HEK293 (cell line): ENCODE data around the gene HOXA3.

Experiments
- CTCF ChIA-PET: fragments of 350-600 bp; formaldehyde crosslinking; extraction: SDS; loops from one replicate; lab custom pipeline; 2021; ENCODE audit warnings: antibody characterized with exemption; lab: Yijun Ruan, JAX
- POLR2A ChIA-PET: fragments of 300-600 bp; formaldehyde crosslinking; extraction: SDS; loops from one replicate; lab custom pipeline; 2020; ENCODE audit warnings: antibody characterized with exemption, inconsistent platforms; lab: Yijun Ruan, JAX
- H3K27ac ChIP-seq: fragments of 200-500 bp; sonication (Bioruptor generic); 2 replicates; pipeline ENCODE4 v1.5.1; 2014; ENCODE audit warnings: low read depth, low read length, control low read depth, inconsistent platforms; ENCODE audit errors: extremely low read depth
- H3K36me3 ChIP-seq, 2 experiments: fragments of 200-500 bp in 1 of 2; sonication (Bioruptor generic) in 1 of 2; 1 replicate in 1 of 2; 2 replicates in 1 of 2; pipeline ENCODE4 v1.5.1; 2014 to 2017; ENCODE audit warnings: inconsistent platforms in 2 of 2, low read length in 2 of 2; ENCODE audit not compliant: control insufficient read depth in 2 of 2, insufficient read depth in 1 of 2
- H3K4me1 ChIP-seq: fragments of 200-500 bp; sonication (Bioruptor generic); 2 replicates; pipeline ENCODE4 v1.5.1; 2014; ENCODE audit warnings: mild to moderate bottlenecking, low read length, inconsistent platforms; ENCODE audit not compliant: control insufficient read depth, insufficient read depth
- H3K4me3 ChIP-seq: 2 replicates; pipeline ENCODE4 v1.5.1; 2011; ENCODE audit warnings: low read depth, mild to moderate bottlenecking, control low read depth, low read length, moderate library complexity
- H3K9me3 ChIP-seq: fragments of 200-500 bp; sonication (Bioruptor generic); 2 replicates; pipeline ENCODE4 v1.5.1; 2014; ENCODE audit warnings: low read depth, low read length, inconsistent platforms; ENCODE audit not compliant: control insufficient read depth, insufficient read depth
- GLIS1 ChIP-seq: fragments of 450-650 bp; formaldehyde crosslinking; IDR thresholded peaks from 2 replicates; pipeline ENCODE4 v1.5.1; 2016; ENCODE audit warnings: missing biosample characterization, missing genetic modification characterization
- IKZF3 ChIP-seq: fragments of 450-650 bp; IDR thresholded peaks from 2 replicates; pipeline ENCODE4 v1.5.0; 2018; ENCODE audit warnings: missing biosample characterization, mild to moderate bottlenecking, missing genetic modification characterization, moderate library complexity
- KLF1 ChIP-seq: fragments of 450-650 bp; formaldehyde crosslinking; IDR thresholded peaks from 2 replicates; pipeline ENCODE4 v1.5.1; 2016; ENCODE audit warnings: missing biosample characterization, missing genetic modification characterization
- SALL2 ChIP-seq: fragments of 450-650 bp; formaldehyde crosslinking; IDR thresholded peaks from 2 replicates; pipeline ENCODE4 v1.5.0; 2017; ENCODE audit warnings: missing biosample characterization, mild to moderate bottlenecking, missing genetic modification characterization, borderline replicate concordance
- ZEB2 ChIP-seq: fragments of 450-650 bp; formaldehyde crosslinking; IDR thresholded peaks from 2 replicates; pipeline ENCODE4 v1.5.1; 2016; ENCODE audit warnings: missing biosample characterization, missing genetic modification characterization
- ZFP37 ChIP-seq: fragments of 450-650 bp; formaldehyde crosslinking; IDR thresholded peaks from 2 replicates; pipeline ENCODE4 v1.5.1; 2016; ENCODE audit warnings: missing biosample characterization, missing genetic modification characterization
- ZNF140 ChIP-seq: fragments of 450-650 bp; formaldehyde crosslinking; IDR thresholded peaks from 2 replicates; pipeline ENCODE4 v1.5.1; 2016; ENCODE audit warnings: missing biosample characterization, missing genetic modification characterization
- ZNF155 ChIP-seq: fragments of 450-650 bp; formaldehyde crosslinking; IDR thresholded peaks from 2 replicates; pipeline ENCODE4 v1.5.1; 2016; ENCODE audit warnings: missing biosample characterization, missing genetic modification characterization
- ZNF174 ChIP-seq: fragments of 450-650 bp; formaldehyde crosslinking; IDR thresholded peaks from 2 replicates; pipeline ENCODE4 v1.5.0; 2017; ENCODE audit warnings: missing biosample characterization, mild to moderate bottlenecking, missing genetic modification characterization
- ZNF175 ChIP-seq: fragments of 450-650 bp; formaldehyde crosslinking; IDR thresholded peaks from 2 replicates; pipeline ENCODE4 v1.5.1; 2016; ENCODE audit warnings: missing biosample characterization, missing genetic modification characterization
- ZNF184 ChIP-seq: fragments of 450-650 bp; IDR thresholded peaks from 2 replicates; pipeline ENCODE4 v1.5.1; 2018; ENCODE audit warnings: missing biosample characterization, mild to moderate bottlenecking, missing genetic modification characterization
- ZNF221 ChIP-seq: fragments of 450-650 bp; formaldehyde crosslinking; IDR thresholded peaks from 2 replicates; pipeline ENCODE4 v1.5.1; 2017; ENCODE audit warnings: missing biosample characterization, missing genetic modification characterization, borderline replicate concordance
- ZNF433 ChIP-seq: fragments of 450-650 bp; formaldehyde crosslinking; IDR thresholded peaks from 2 replicates; pipeline ENCODE4 v1.5.1; 2016; ENCODE audit warnings: missing biosample characterization, missing genetic modification characterization, low read depth
- ZNF560 ChIP-seq: fragments of 450-650 bp; formaldehyde crosslinking; IDR thresholded peaks from 2 replicates; pipeline ENCODE4 v1.5.1; 2017; ENCODE audit warnings: missing biosample characterization, missing genetic modification characterization, borderline replicate concordance
- ZNF621 ChIP-seq: fragments of 450-650 bp; formaldehyde crosslinking; IDR thresholded peaks from 2 replicates; pipeline ENCODE4 v1.5.1; 2017; ENCODE audit warnings: missing biosample characterization, missing genetic modification characterization
- ZNF623 ChIP-seq: fragments of 450-650 bp; formaldehyde crosslinking; IDR thresholded peaks from 2 replicates; pipeline ENCODE4 v1.5.1; 2016; ENCODE audit warnings: missing biosample characterization, missing genetic modification characterization
- ZNF626 ChIP-seq: fragments of 450-650 bp; sonication (Bioruptor Pico); formaldehyde crosslinking; IDR thresholded peaks from 2 replicates; pipeline ENCODE4 v1.5.1; 2018; ENCODE audit warnings: missing biosample characterization, missing genetic modification characterization, inconsistent platforms
- ZNF639 ChIP-seq: fragments of 450-650 bp; formaldehyde crosslinking; IDR thresholded peaks from 2 replicates; pipeline ENCODE4 v1.5.1; 2016; ENCODE audit warnings: missing biosample characterization, missing genetic modification characterization
- ZNF792 ChIP-seq: fragments of 450-650 bp; formaldehyde crosslinking; IDR thresholded peaks from 2 replicates; pipeline ENCODE4 v1.5.1; 2016; ENCODE audit warnings: missing biosample characterization, missing genetic modification characterization
- ZSCAN5A ChIP-seq: fragments of 450-650 bp; formaldehyde crosslinking; IDR thresholded peaks from 2 replicates; pipeline ENCODE4 v1.5.1; 2016; ENCODE audit warnings: missing biosample characterization, missing genetic modification characterization
- ZXDB ChIP-seq: fragments of 450-650 bp; formaldehyde crosslinking; IDR thresholded peaks from 2 replicates; pipeline ENCODE4 v1.5.1; 2016; ENCODE audit warnings: missing biosample characterization, missing genetic modification characterization
- TF ChIP-seq, protein P1 (sequence below): sonication (generic); formaldehyde crosslinking; IDR thresholded peaks from 2 replicates; pipeline ENCODE4 v1.8.1; 2022; ENCODE audit warnings: mild to moderate bottlenecking, moderate library complexity, missing genetic modification reagents
- TF ChIP-seq, protein P2 (sequence below): fragments of 450-650 bp; formaldehyde crosslinking; IDR thresholded peaks from 2 replicates; pipeline ENCODE4 v1.5.1; 2017; ENCODE audit warnings: missing biosample characterization, missing genetic modification characterization
- TF ChIP-seq, protein P3 (sequence below): fragments of 450-650 bp; formaldehyde crosslinking; conservative IDR thresholded peaks from 2 replicates; pipeline ENCODE4 v1.5.1; 2016; ENCODE audit warnings: low read depth, missing biosample characterization, missing genetic modification characterization

The HOXA3 gene

GRCh38 chr7:27185854-27186667, 33.7 kb upstream of the HOXA3 start (continued):
- TF ChIP-seq, protein P1, sequence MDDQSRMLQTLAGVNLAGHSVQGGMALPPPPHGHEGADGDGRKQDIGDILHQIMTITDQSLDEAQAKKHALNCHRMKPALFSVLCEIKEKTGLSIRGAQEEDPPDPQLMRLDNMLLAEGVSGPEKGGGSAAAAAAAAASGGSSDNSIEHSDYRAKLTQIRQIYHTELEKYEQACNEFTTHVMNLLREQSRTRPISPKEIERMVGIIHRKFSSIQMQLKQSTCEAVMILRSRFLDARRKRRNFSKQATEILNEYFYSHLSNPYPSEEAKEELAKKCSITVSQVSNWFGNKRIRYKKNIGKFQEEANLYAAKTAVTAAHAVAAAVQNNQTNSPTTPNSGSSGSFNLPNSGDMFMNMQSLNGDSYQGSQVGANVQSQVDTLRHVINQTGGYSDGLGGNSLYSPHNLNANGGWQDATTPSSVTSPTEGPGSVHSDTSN (CRISPR knock-in tag) = no peak
- TF ChIP-seq ZNF140 (tag by site-specific recombination) = no peak
- TF ChIP-seq KLF1 (tag by site-specific recombination) = no peak
- TF ChIP-seq ZNF433 (tag by site-specific recombination) = no peak
- no peak for TF ChIP-seq ZEB2 (tag by site-specific recombination)
- TF ChIP-seq GLIS1 (tag by site-specific recombination) = peak; percentile 95
- peak; percentile 42; the same call in 1 of the 2 replicates for TF ChIP-seq IKZF3 (tag by site-specific recombination)
- no peak for TF ChIP-seq ZNF155 (tag by site-specific recombination)
- TF ChIP-seq ZNF623 (tag by site-specific recombination) = no peak
- no peak for TF ChIP-seq ZSCAN5A
- TF ChIP-seq, all 188 proteins: peak for 19

GRCh38 chr7:27185013-27185853, 32.9 kb upstream of the HOXA3 start, which contains the start of gene HOXA11:
TSS of gene HOXA11 (minus strand) at chr7:27185232. CDS start at chr7:27185144, 88 bp downstream.
- peaks cover 0 to 10% of the 10 kb centered on the region in 2 experiments; a peak in 2 of 3 replicates for H3K36me3 ChIP-seq
- ChIA-PET POLR2A (interaction anchor here (0.5 to 7.6 kb wide), 20 partner anchors 10 to 1329 kb away, joined by 3 to 237 read pairs (median 4); partner anchors contain the start of genes CBX3, EVX1, HOXA10 and HOXA13), CTCF (interaction anchor here (0.7 to 3.2 kb wide), 5 partner anchors 10 to 159 kb away, joined by 3 to 26 read pairs (median 7); partner anchors contain the start of gene HOXA13)
- H3K4me1 ChIP-seq = peaks cover 47% of the 10 kb centered on the region
- no peaks in the 10 kb centered on the region for H3K9me3 ChIP-seq
- H3K27ac ChIP-seq = peak within 1 kb of the TSS; percentile 99
- peak within 1 kb of the TSS; percentile 64 for H3K4me3 ChIP-seq
- no peak for TF ChIP-seq ZNF626 (tag by site-specific recombination)
- peak; percentile 71 for TF ChIP-seq ZEB2 (tag by site-specific recombination)
- TF ChIP-seq ZNF221 = no peak
- TF ChIP-seq ZNF639 = no peak
- TF ChIP-seq ZFP37 = peak; percentile 70; the same call in 1 of the 2 replicates
- peak; percentile 92 for TF ChIP-seq ZXDB
- no peak for TF ChIP-seq SALL2 (tag by site-specific recombination)
- no peak for TF ChIP-seq ZNF621
- TF ChIP-seq ZNF174 = no peak
- TF ChIP-seq, protein P2, sequence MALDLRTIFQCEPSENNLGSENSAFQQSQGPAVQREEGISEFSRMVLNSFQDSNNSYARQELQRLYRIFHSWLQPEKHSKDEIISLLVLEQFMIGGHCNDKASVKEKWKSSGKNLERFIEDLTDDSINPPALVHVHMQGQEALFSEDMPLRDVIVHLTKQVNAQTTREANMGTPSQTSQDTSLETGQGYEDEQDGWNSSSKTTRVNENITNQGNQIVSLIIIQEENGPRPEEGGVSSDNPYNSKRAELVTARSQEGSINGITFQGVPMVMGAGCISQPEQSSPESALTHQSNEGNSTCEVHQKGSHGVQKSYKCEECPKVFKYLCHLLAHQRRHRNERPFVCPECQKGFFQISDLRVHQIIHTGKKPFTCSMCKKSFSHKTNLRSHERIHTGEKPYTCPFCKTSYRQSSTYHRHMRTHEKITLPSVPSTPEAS (tag by site-specific recombination) = no peak
- TF ChIP-seq ZNF792 (tag by site-specific recombination) = no peak
- TF ChIP-seq ZNF184 (tag by site-specific recombination) = no peak
- no peak for TF ChIP-seq ZNF560 (tag by site-specific recombination)
- no peak for TF ChIP-seq ZNF175 (tag by site-specific recombination)
- TF ChIP-seq, protein P3, sequence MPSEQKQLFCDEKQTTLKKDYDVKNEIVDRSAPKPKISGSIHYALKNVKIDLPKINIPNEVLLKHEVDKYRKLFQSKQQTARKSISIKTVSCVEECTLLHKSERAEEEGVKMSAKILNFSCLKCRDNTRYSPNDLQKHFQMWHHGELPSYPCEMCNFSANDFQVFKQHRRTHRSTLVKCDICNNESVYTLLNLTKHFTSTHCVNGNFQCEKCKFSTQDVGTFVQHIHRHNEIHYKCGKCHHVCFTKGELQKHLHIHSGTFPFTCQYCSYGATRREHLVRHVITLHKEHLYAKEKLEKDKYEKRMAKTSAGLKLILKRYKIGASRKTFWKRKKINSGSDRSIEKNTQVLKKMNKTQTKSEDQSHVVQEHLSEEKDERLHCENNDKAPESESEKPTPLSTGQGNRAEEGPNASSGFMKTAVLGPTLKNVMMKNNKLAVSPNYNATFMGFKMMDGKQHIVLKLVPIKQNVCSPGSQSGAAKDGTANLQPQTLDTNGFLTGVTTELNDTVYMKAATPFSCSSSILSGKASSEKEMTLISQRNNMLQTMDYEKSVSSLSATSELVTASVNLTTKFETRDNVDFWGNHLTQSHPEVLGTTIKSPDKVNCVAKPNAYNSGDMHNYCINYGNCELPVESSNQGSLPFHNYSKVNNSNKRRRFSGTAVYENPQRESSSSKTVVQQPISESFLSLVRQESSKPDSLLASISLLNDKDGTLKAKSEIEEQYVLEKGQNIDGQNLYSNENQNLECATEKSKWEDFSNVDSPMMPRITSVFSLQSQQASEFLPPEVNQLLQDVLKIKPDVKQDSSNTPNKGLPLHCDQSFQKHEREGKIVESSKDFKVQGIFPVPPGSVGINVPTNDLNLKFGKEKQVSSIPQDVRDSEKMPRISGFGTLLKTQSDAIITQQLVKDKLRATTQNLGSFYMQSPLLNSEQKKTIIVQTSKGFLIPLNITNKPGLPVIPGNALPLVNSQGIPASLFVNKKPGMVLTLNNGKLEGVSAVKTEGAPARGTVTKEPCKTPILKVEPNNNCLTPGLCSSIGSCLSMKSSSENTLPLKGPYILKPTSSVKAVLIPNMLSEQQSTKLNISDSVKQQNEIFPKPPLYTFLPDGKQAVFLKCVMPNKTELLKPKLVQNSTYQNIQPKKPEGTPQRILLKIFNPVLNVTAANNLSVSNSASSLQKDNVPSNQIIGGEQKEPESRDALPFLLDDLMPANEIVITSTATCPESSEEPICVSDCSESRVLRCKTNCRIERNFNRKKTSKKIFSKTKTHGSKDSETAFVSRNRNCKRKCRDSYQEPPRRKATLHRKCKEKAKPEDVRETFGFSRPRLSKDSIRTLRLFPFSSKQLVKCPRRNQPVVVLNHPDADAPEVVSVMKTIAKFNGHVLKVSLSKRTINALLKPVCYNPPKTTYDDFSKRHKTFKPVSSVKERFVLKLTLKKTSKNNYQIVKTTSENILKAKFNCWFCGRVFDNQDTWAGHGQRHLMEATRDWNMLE (tag by site-specific recombination) = 0 out of 2 replicates have a peak, but pooled peaks have one; percentile 19
